Measurements from ENCODE around the gene CYBB.

DNA sequence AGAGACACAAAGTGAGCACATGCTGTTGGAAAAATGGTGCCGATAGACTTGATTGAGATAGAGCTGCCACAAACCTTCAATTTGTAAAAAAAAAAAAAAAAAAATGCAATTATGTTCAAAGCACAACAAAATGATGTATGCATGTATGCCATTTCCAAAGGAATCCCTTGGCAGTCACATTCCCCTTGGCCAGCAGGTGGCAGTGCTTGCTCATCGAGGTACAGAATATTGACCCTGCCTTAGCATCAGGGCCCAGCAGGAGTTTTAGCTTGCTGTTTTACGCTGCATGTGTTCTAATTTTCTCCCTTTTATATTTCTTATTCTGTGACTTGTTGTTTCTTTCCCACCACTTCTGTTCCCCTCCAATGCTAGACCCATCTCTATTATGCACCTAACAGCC, 34.5 kb upstream of the CYBB start:
- TF ChIP-seq, protein P1, sequence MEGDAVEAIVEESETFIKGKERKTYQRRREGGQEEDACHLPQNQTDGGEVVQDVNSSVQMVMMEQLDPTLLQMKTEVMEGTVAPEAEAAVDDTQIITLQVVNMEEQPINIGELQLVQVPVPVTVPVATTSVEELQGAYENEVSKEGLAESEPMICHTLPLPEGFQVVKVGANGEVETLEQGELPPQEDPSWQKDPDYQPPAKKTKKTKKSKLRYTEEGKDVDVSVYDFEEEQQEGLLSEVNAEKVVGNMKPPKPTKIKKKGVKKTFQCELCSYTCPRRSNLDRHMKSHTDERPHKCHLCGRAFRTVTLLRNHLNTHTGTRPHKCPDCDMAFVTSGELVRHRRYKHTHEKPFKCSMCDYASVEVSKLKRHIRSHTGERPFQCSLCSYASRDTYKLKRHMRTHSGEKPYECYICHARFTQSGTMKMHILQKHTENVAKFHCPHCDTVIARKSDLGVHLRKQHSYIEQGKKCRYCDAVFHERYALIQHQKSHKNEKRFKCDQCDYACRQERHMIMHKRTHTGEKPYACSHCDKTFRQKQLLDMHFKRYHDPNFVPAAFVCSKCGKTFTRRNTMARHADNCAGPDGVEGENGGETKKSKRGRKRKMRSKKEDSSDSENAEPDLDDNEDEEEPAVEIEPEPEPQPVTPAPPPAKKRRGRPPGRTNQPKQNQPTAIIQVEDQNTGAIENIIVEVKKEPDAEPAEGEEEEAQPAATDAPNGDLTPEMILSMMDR (IDR thresholded peaks at IDR 0.05) = no peak
- TF ChIP-seq POLR2A (IDR thresholded peaks at IDR 0.05) = no peak

Measured in lower leg skin (tissue), 3 donors.